SK-MEL-5 (cell line): Measurements from ENCODE around the gene ACTL7B. TPM values are rescaled to one million over a fixed set of nuclear protein-coding genes. Genes with fewer than 3 reads are reported as not detected.
"Not testable (repeated sequence)": the region's sequence is repeated elsewhere in the genome, so short reads cannot be mapped to it uniquely, and the experiment has no call there.

ENCODE experiments used
- DNase-seq: peaks from one replicate; pipeline ENCODE4 v3.0.0-alpha.2; 2016; ENCODE audit warnings: low read depth, low spot score
- in situ Hi-C: cut with HindIII; loops from 2 replicates; pipeline ENCODE4 v1.10.0; 2016; ENCODE audit warnings: low sequenced_read_pairs, high pct_unique_total_duplicates, low pct_unique_long_range_greater_than_20kb
- total RNA-seq: library from RNA; depleted of rRNA; stranded (reverse); fragments of >200 nt; shearing (Covaris generic); gene quantifications from 2 replicates; pipeline ENCODE4 v1.2.3, GENCODE V29; 2014

Gene ACTL7B
- total RNA-seq, 1 experiment from 2014 or later = not detected

DNA sequence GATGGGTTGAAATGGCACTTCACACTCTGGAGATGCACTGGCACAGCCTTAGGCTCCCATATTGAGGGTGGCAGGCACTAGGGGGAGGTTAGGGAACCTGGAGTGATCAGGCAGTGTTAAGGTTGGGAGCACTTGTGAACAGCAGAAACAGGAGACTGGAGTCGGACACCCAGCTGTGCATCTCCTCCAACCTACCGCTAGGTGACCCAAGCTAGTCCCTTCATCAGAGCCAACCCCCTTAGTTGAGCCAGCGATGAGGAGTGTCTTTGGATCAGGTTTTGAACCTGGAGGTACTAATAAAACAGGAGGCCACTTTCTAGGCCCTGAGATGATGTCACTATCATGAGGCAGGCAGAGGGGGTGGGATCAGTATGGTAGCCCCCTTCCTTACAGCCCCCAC is 1.7 kb downstream of the ACTL7B start:
- in situ Hi-C loops = no loop called here
- DNase-seq = peak; percentile 42

DNA sequence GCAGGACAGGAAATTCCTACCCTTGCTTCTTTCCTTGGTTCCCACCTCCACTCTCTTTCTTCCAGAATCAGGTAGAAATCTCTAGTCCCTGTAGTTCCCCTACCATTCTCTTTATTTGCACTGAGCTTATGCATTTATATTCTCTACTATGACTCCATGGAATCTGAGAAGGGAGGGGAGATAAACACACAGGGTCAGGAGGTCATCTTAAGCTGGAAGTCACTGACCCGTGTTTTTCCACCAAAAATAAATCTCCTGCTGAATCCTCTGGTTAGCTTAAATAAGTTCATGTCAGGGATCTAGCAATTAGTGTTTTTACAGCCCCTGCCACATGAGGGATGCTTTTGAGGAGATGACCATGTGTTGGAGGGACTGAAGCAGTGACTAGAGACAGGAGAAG is 3.7 kb downstream of the ACTL7B start:
- no peak for DNase-seq
- in situ Hi-C loops = no loop called here

DNA sequence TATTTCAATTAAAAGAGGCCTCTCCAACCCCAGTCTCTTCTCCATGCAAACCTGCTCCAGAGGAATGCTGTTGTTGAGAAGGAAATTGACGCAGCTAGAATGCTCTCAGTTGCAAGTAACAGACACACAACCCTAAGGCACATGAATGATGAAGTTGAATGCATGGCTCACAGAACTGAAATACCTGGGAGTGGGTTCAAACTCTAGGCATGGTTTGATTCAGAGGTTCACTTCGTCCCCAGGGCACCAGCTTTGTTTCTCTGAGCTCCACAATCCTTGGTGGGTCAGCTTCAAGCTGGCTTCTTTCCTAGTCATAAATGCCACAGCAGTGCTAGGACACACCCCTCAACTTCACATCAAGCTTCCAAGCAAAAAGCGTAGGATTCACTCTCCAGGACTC is 4.6 kb downstream of the ACTL7B start:
- in situ Hi-C loops = no loop called here
- DNase-seq = no peak

DNA sequence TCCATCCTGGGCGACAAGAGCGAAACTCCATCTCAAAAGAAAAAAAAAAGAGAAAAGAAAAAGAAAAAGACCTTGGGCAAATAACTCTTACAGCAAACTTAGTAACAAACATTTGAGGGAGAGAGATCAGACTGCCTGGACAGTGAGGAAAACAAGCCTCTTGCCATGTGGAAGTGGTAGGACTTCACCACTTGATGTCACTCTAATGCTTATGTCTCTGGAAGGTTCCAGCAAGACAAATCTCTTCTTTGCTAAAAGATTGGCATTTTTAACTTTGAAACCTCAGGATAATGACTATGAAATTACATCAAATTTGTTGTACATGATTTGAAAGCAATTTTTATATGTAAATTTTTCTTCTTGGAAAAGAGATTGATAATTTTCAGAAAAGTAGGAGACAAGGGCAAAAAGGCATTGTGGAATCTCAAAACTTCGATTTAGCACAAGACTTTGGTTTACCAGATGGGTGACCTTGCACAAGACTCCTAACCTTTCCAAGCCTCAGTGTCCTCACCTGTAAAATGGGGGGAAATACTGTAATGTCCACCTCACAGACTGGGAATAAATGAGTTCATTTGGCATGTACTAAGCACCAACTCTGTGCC is 5.4 kb downstream of the ACTL7B start:
- peak; percentile 39 for DNase-seq
- in situ Hi-C loops = no loop called here

DNA sequence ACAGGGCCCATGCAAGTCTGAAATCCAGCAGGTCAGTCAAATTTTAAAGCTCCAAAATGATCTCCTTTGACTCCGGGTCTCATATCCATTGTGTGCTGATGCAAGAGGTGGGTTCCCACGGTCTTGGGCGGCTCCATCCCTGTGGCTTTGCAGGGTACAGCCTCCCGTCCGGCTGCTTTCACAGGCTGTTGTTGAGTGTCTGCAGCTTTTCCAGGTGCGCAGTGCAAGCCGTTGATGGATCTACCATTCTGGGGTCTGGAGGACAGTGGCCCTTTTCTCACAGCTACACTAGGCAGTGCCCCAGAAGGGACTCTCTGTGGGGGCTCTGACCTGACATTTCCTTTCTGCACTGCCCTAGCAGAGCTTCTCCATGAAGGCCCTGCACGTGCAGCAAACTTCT is 7.5 kb downstream of the ACTL7B start:
- DNase-seq, in situ Hi-C loops: not testable (repeated sequence)

DNA sequence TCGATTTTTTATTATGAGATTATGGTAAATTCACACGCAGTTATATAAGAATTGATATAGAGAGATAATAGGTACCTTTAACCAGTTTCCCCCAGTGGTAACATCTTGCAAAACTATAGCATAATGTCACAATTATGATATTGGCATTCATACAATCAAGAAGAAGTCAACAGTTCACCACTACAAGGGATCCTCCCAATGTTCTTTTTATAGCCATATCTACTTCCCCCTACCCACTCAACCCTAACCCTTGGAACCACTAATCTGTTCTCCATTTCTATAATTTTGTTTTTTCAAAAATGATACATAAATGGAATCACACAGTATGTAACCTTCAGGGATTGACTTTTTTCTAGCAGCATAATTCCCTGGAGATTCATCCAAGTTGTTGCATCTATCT is 9.8 kb downstream of the ACTL7B start:
- in situ Hi-C loops = no loop called here
- no peak for DNase-seq

DNA sequence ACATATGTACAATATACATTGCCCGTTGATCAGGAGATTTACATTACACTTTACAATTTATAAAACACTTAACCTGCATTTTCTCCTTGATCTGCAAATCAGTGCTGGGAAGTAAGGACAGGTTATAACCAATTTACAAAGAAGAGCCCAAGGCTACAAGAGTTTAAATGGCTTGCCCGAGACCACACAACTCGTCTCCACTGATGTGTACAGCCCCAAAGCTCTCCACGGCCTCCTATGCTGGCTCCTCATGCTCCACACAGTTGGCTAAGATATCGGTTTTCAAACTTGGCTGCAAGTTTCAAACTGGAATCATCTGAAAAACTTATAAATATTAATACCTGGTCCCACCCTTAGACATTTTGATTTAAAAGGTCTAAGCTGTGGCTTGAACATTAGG is 10.3 kb downstream of the ACTL7B start:
- DNase-seq = no peak
- in situ Hi-C loops = no loop called here

DNA sequence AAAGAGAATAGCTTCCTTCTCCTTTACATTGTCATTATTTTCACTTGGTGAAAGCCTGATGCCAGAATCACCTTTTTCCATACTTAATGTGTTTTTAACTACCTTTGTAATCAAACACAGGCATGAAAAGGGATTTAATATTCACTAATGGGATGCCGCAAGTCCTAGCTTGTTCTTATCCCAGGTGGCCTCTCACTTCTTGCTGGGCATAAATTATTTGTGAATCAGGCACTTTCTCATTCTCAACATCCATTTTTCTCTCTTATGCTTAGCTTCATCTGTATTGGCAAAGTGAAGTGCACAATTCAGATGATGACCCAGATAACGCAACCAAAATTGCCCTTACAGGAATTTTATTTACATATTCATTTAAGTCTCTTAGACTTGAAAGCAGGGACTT is 10.9 kb downstream of the ACTL7B start:
- no peak for DNase-seq
- in situ Hi-C loops = no loop called here

DNA sequence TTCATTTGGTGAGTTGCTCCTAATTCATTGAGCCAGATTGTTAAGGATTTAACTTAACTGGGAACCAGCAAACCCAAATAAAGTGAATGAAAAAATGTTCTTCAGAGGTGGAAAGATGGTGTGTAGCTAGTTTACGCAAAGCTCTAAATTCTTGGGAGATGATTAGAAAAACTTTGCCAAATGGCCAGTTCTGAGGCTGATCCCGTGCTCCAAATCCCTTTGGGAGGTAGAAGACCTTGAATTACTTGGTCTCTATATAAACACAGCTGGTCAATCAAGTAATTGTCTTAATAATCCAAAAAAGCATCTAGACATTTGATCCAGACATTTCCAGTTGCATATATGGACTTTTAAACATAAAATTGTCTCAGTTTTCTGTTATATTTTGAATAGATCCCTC is 11.4 kb downstream of the ACTL7B start:
- no peak for DNase-seq
- in situ Hi-C loops = no loop called here

DNA sequence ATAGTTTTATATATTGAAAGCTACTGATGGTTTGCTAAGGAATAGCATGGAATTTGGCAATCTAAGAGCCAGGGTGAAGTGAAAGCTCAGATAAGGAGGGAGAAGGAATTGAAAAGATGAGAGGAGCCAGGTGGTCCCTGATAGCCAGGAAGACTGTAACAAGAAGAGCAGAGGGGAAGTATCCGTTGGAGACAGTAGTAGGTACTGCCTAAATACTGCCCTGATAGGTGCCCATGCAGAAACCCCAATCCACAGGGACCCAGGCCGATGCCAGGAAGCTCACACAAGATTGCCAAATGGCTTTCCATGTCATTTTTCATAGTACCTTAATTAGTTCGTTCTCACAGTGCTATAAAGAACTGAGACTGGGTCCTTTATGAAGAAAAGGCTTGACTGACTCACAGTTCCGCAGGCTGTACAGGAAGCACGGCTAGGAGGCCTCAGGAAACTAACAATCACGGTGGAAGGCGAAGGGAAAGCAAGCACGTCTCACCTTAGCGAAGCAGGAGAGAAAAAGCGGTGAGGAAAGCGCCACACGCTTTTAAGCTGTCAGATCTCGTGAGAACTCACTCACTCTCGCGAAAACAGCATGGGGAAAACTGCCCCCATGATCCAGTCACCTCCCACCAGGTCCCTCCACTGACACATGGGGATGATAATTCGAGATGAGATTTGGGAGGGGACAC is 13.0 kb downstream of the ACTL7B start:
- in situ Hi-C loops = no loop called here
- DNase-seq = no peak

DNA sequence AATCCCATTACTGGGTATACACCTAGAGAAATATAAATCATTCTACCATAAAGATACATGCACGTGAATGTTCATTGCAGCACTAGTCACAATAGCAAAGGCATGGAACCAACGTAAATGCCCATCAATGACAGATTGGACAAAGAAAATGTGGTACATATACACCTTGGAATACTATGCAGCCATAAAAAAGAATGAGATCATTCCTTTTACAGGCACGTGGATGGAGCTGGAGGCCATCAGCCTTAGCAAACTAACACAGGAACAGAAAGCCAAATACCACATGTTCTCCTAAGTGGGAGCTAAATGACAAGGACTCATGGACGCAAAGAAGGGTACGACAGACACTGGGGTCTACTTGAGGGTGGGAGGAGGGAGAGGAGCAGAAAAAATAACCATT is 16.2 kb downstream of the ACTL7B start:
- DNase-seq, in situ Hi-C loops: not testable (repeated sequence)

DNA sequence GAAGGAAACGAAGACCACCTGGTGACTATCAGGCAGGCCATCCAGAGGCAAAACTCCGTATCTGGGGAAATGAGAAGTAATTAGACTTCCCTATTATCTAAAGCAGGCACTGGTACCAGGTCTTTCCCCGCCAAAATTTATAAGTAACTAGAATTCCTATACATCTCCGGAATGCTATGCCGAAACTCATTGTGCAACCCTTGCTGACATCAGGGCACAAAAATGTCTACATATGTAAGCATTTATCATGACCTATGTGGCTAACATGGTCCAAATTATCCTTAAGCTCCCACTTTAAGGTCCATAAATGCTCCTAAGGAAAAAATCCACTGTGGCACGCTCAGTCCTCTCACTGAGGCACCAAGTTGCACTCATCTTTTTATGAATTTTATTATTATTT is 17.8 kb downstream of the ACTL7B start:
- in situ Hi-C loops = no loop called here
- no peak for DNase-seq

DNA sequence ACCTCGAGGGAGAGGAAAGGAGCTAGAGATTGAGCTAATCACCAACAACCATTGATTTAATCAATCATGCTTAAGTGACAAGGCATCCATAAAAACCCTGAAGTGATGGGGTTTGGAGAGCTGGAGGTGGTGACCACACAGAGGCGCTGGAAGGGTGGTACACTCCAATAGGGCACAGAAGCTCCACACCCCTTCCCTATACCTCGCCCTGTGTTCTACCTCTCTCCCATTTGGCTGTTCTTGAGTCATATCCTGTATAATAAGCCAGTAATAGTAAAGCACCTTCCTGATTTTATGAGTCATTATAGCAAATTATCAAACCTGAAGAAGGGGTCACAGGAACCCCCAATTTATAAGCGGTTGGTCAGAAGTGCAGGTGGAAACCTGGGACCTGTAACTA is 18.3 kb downstream of the ACTL7B start:
- in situ Hi-C loops = no loop called here
- no peak for DNase-seq

DNA sequence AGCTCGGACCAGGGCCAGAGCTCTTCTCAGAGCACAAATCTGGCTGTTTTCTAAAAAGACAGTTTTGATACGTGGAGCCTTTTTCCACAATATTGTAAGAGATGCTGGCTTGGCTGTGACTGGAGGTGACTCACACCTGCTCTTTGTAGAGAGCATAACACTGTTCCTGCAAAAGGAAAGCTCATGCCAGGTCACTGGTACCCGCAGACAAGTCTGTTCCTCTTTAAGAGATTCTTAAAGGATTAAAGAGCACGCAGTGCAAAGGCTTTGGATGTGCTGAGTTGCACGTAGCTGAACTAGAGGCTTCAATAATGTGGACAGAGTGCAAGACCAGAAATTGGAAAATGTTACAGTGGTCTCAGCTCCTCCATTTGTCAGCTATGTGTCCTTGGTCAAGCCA is 19.0 kb downstream of the ACTL7B start:
- no peak for DNase-seq
- in situ Hi-C loops = no loop called here

DNA sequence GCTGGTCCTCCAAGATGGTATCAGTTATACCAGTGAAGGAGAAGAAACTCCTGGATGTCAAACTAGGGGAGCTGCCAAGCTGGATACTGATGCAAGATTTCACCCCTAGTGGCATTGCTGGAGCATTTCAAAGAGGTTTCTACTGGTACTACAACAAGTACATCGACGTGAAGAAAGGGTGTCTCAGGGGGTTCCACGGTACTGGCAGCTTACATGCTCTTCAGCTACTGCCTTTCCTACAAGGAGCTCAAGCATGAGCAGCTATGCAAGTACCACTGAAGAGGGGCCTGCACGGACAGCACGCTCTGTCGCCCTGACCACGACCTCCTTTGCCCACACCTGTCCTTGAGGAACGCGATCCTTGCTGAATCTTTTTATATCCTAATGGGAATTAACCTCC is 19.5 kb downstream of the ACTL7B start:
- in situ Hi-C loops = no loop called here

DNA sequence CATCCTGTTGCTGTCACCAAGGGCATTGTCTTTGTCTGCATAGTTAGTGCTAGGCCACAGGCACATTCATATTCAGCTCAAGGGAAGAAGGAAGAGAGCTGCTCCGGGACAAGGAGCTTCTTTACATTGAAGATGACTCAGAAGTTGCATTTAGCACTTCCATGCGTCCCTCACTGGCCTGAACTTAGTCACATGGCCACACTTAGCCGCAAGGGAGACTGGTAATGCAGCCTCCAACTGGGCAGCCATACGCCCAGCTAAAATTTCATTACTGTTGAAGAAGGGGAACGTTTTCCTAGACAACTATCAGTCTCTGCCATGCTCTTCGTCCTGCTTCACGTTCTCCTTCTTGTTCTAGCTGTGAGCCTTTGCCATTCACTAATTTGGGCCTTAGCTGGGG is 20.0 kb downstream of the ACTL7B start:
- peak; percentile 62 for DNase-seq
- in situ Hi-C loops = no loop called here

More for the DNA sequence above, 19.5 kb downstream of the ACTL7B start:
- DNase-seq = no peak

DNA sequence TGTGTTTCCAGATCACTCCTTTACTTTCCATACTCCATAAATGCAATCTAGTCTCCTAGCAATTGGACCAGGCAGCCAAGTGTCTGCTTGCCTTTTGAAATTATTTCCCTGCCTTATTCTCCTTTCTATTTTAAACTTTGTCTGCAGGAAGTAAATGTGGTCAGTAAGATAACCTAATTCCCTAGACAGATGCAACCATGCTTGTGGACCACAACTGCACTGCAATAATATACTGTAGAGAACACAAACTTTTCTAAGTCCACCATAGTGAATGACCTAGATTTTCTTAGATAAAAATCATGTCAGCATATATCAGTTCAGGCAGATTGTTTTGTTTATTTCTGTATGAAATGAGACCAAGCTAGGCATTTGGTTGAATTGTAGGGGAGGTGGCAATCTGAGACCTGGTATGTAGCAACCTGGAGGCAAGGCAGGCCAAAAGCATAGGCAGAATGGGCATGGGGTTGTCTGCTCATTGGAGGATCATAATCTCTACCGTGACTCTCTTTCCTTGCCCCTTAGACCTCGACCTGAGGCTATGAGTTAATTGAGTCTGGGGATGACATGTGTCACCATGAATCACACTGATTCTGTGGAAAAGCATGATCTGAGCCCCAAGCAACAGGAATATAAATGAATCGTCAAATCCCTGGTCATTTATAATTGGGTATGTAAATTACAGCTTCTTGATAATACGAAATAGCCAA is 20.7 kb downstream of the ACTL7B start:
- DNase-seq = peak; percentile 10
- in situ Hi-C loops = no loop called here

DNA sequence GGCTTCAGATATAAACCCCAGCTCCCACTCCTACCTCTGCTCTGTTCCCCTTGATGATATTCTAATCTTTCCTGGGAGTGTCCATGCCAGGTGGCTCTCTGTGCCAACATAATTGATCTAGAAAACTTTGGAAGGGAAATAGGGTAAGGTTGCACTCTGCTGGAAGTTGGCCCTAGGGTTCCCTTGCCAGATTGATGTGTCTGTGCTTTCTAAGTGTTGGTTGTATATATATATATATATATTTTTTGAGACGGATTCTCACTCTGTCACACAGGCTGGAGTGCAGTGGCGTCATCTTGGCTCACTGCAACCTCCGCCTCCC is 23.6 kb downstream of the ACTL7B start:
- in situ Hi-C loops = no loop called here
- DNase-seq = no peak

DNA sequence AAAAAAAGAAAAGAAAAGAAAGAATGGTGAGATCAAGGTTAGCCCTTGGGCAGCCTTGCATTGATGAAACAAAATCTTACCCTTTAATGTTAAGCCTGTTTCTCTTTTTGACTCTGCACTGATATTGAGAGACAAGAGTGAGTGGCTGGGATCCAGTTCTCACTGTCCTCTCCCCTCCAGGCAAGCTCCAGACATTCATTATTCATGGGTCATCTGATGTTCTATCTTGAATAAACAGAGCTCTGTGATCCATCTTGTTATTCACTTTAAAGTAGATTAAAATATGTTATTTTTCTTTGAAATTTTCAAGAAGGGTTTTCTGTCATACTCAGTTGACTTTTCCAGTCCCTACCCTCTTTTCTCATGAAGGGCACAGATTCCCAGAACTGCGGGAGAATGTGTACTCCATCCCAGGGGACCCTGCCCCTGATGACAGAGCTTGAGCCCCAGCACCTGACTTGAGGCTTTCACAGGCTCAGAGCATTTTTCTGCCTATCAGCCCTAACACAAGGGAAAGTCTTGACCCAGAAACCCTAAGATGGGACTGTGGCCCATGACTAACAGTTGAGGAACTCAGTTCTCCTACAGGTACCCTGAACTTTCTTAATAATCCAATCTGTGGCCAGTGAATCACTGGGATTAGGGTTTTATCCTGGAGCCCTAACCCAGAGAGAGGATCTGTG is 24.1 kb downstream of the ACTL7B start:
- in situ Hi-C loops = no loop called here
- DNase-seq = no peak
